Measurements from ENCODE around the gene DCANP1. TPM values are rescaled to one million over a fixed set of nuclear protein-coding genes. Genes with fewer than 3 reads are reported as not detected.

Gene DCANP1
- total RNA-seq, 1 donor from 2014 or later = not detected

DNA sequence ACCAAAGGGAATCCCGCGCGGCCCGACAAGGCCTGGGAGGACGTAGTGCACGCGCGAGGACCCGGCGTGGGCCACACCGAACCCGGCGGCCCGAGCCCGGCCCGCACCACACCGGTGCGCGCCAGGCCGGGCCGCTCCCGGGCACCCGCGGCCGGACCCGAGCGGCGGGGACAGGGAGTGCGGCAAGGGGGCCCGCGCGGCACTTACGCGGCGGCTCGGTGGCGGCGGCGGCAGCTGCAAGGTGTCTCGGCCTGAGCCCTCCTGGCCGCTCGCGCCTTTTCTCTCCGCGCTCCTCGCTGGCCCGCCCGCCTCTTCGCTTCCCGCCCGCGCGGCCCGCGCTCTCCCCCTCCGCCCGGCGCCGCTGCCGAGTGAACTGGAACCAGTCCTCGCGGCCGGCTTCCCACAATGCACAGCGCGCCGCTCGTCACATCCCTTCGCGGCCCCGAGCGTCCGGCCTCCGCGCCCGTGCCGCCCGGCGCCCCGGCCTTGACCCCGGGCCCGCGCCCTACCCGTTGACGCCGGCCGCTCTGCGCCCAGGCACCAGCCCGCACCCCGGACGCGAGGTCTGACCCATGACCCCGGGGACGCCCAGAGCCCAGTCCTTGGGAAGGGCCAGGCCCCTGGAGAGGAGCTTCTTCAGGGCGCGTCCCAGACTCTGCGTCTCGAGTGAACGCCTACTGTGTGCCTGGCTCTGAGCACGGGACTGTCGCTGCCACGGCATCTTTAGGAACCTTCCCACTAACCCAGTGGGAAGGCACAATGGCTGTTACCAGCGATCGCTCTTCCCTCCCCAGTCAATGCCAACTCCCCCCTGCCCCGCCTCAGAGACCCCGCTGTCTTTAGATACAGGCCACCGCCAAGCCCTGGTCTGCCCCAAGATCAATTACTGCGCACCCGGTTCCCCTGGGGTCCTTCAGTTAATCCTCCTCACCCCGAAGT lies 48.0 kb downstream of the DCANP1 start, which contains the start of gene MACROH2A1:
MACROH2A1 (minus strand) TSS at position 377 of the 939 bp plus-strand sequence. CDS start 10,138 bp downstream, outside the sequence.
- Mint-ChIP-seq H3K27ac (ENCODE audit: unreplicated experiment) (peak within 1 kb of the TSS; percentile 87), H3K27me3 (ENCODE audit: unreplicated experiment) (peaks cover 10% of the 10 kb centered on the region), H3K9me3 (ENCODE audit: unreplicated experiment) (no peaks in the 10 kb centered on the region), H3K36me3 (ENCODE audit: unreplicated experiment) (no peaks in the 10 kb centered on the region), H3K4me3 (ENCODE audit: unreplicated experiment) (peak within 1 kb of the TSS; percentile 85), H3K4me1 (ENCODE audit: unreplicated experiment) (peaks cover 35% of the 10 kb centered on the region)
- peak; percentile 95 for DNase-seq (ENCODE audit: extremely low spot score, unreplicated experiment)
- TF ChIP-seq, protein P1, sequence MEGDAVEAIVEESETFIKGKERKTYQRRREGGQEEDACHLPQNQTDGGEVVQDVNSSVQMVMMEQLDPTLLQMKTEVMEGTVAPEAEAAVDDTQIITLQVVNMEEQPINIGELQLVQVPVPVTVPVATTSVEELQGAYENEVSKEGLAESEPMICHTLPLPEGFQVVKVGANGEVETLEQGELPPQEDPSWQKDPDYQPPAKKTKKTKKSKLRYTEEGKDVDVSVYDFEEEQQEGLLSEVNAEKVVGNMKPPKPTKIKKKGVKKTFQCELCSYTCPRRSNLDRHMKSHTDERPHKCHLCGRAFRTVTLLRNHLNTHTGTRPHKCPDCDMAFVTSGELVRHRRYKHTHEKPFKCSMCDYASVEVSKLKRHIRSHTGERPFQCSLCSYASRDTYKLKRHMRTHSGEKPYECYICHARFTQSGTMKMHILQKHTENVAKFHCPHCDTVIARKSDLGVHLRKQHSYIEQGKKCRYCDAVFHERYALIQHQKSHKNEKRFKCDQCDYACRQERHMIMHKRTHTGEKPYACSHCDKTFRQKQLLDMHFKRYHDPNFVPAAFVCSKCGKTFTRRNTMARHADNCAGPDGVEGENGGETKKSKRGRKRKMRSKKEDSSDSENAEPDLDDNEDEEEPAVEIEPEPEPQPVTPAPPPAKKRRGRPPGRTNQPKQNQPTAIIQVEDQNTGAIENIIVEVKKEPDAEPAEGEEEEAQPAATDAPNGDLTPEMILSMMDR (IDR thresholded peaks at IDR 0.05) = no peak

GRCh38 chr5:135398160-135398854 lies 48.8 kb downstream of the DCANP1 start:
- Mint-ChIP-seq H3K27me3 (ENCODE audit: unreplicated experiment) (peaks cover 10% of the 10 kb centered on the region), H3K4me1 (ENCODE audit: unreplicated experiment) (peaks cover 36% of the 10 kb centered on the region), H3K4me3 (ENCODE audit: unreplicated experiment) (peak overlapping the region; percentile 82), H3K36me3 (ENCODE audit: unreplicated experiment) (no peaks in the 10 kb centered on the region), H3K27ac (ENCODE audit: unreplicated experiment) (peak overlapping the region; percentile 70), H3K9me3 (ENCODE audit: unreplicated experiment) (no peaks in the 10 kb centered on the region)
- TF ChIP-seq, protein P1 (IDR thresholded peaks at IDR 0.05) = no peak
- no peak for DNase-seq (ENCODE audit: extremely low spot score, unreplicated experiment)

GRCh38 chr5:135397084-135397483 lies 50.1 kb downstream of the DCANP1 start:
- TF ChIP-seq, protein P1 (IDR thresholded peaks at IDR 0.05) = no peak
- no peaks in the 10 kb centered on the region for H3K9me3 Mint-ChIP-seq (ENCODE audit: unreplicated experiment)
- no peaks in the 10 kb centered on the region for H3K36me3 Mint-ChIP-seq (ENCODE audit: unreplicated experiment)
- H3K4me1 Mint-ChIP-seq (ENCODE audit: unreplicated experiment) = peaks cover 46% of the 10 kb centered on the region
- DNase-seq (ENCODE audit: extremely low spot score, unreplicated experiment) = no peak
- no peak overlapping the region for H3K27ac Mint-ChIP-seq (ENCODE audit: unreplicated experiment)
- H3K4me3 Mint-ChIP-seq (ENCODE audit: unreplicated experiment) = peak overlapping the region; percentile 82
- H3K27me3 Mint-ChIP-seq (ENCODE audit: unreplicated experiment) = peaks cover 10% of the 10 kb centered on the region

DNA sequence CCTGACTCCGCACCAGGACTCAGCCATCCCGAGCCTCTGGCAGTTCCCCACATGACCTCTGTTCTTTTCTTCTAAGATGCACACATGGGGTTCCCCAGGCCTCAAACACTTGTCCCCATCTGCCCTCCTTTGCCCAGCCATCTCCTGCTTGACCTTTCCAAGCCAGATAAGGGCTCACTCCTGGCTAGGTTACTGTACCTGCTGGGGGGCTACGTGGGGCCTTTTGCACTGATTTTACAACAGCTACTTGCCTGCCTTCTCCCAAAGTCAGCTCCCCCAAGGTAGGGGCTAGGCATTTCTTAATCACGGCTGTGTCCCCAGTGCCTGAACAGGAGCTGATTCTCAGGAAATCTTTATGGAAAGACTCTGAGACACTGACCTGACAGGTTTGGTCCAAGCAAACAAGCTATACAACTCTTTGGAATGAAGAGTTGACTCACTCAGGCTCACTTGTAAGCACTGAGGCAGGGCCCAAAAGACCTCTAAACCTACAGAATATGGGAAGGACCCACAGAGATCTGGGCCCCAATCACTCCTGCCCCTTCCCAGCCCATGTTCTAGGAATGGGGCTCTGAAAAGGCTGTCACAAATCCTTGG lies 50.6 kb downstream of the DCANP1 start:
- Mint-ChIP-seq H3K9me3 (ENCODE audit: unreplicated experiment) (no peaks in the 10 kb centered on the region), H3K36me3 (ENCODE audit: unreplicated experiment) (no peaks in the 10 kb centered on the region), H3K4me1 (ENCODE audit: unreplicated experiment) (peaks cover 51% of the 10 kb centered on the region), H3K27ac (ENCODE audit: unreplicated experiment) (no peak overlapping the region), H3K27me3 (ENCODE audit: unreplicated experiment) (peaks cover 10% of the 10 kb centered on the region), H3K4me3 (ENCODE audit: unreplicated experiment) (no peak overlapping the region)
- no peak for DNase-seq (ENCODE audit: extremely low spot score, unreplicated experiment)
- TF ChIP-seq, protein P1 (IDR thresholded peaks at IDR 0.05) = no peak
